Nephron (organoid): ENCODE results near the gene ZNF407.

Source experiments
- H3K27ac Mint-ChIP-seq, 3 experiments: 2 replicates each; pipeline ENCODE4 v1.8.0; 2020; ENCODE audit warnings: mixed read lengths in 3 of 3, mild to moderate bottlenecking in 2 of 3, moderate library complexity in 1 of 3
- H3K27me3 Mint-ChIP-seq: 2 replicates; pipeline ENCODE4 v1.8.0; 2021; ENCODE audit warnings: low read depth, mild to moderate bottlenecking, moderate library complexity, mixed read lengths
- H3K36me3 Mint-ChIP-seq: 2 replicates; pipeline ENCODE4 v1.8.0; 2020; ENCODE audit warnings: low read depth, mixed read lengths
- H3K4me1 Mint-ChIP-seq: 2 replicates; pipeline ENCODE4 v1.8.0; 2020; ENCODE audit warnings: mixed read lengths
- H3K4me3 Mint-ChIP-seq, 3 experiments: 2 replicates each; pipeline ENCODE4 v1.8.0; 2020; ENCODE audit warnings: mild to moderate bottlenecking in 3 of 3, mixed read lengths in 3 of 3, moderate library complexity in 2 of 3
- H3K9me3 Mint-ChIP-seq: 2 replicates; pipeline ENCODE4 v1.8.0; 2020; ENCODE audit warnings: mixed read lengths
- TF ChIP-seq, protein P1 (sequence below), 3 experiments: fragments of 200-600 bp; sonication (generic); IDR thresholded peaks; one replicate each; pipeline ENCODE4 v1.5.0; 2021; ENCODE audit warnings: antibody characterized with exemption in 3 of 3; ENCODE audit not compliant: unreplicated experiment in 3 of 3

Gene ZNF407

DNA sequence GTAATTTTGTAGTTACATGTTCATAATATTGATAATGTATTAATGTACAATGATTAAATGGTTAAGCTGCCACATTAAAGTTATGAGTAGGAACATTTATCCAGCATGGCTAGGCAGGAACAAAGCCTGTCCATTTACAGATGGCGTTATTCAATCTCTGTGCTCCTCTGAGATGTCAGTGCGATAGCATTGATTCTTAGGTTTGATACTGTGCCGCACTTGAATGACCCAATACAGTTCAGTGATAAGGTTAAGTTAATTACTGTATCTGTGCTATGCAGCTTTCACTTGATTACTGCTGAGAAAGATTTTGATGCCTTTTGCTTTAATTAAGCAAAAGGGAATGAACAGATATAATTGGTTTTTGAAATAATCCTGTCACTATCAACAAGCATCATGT lies 111.8 kb downstream of the ZNF407 start:
- TF ChIP-seq, protein P1, sequence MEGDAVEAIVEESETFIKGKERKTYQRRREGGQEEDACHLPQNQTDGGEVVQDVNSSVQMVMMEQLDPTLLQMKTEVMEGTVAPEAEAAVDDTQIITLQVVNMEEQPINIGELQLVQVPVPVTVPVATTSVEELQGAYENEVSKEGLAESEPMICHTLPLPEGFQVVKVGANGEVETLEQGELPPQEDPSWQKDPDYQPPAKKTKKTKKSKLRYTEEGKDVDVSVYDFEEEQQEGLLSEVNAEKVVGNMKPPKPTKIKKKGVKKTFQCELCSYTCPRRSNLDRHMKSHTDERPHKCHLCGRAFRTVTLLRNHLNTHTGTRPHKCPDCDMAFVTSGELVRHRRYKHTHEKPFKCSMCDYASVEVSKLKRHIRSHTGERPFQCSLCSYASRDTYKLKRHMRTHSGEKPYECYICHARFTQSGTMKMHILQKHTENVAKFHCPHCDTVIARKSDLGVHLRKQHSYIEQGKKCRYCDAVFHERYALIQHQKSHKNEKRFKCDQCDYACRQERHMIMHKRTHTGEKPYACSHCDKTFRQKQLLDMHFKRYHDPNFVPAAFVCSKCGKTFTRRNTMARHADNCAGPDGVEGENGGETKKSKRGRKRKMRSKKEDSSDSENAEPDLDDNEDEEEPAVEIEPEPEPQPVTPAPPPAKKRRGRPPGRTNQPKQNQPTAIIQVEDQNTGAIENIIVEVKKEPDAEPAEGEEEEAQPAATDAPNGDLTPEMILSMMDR (IDR thresholded peaks at IDR 0.05; ENCODE audit: unreplicated experiment in 3 of 3): no peak
- H3K27me3 Mint-ChIP-seq: no peaks in the 10 kb centered on the region
- no peaks in the 10 kb centered on the region for H3K9me3 Mint-ChIP-seq
- no peaks in the 10 kb centered on the region for H3K4me1 Mint-ChIP-seq
- H3K36me3 Mint-ChIP-seq: no peaks in the 10 kb centered on the region
- no peak overlapping the region for H3K4me3 Mint-ChIP-seq
- H3K27ac Mint-ChIP-seq: no peak overlapping the region

DNA sequence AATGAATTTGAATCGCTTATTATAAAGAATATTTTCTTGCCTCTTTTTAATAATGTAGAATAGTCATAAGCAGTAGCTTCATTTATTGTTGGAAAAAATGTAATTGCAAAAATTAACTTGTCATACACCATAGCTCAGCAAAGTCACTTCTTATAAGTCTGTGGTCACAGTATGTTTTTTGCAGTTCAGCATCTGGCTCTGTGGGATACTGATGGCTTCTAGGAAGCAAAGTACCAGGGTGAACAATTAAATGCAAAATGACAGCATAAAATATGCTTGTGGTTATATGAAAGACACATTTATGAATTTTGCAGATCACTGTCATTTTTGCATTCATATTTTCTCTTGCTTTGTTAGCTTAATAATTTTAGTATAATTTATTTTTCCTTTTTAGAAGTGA lies 116.5 kb downstream of the ZNF407 start:
- Mint-ChIP-seq H3K27me3 (no peaks in the 10 kb centered on the region), H3K4me1 (no peaks in the 10 kb centered on the region), H3K36me3 (no peaks in the 10 kb centered on the region), H3K4me3 (no peak overlapping the region), H3K9me3 (no peaks in the 10 kb centered on the region), H3K27ac (no peak overlapping the region)
- TF ChIP-seq, protein P1 (IDR thresholded peaks at IDR 0.05; ENCODE audit: unreplicated experiment in 3 of 3): no peak

- H3K27me3 Mint-ChIP-seq: no peaks in the 10 kb centered on the region
- no peaks in the 10 kb centered on the region for H3K36me3 Mint-ChIP-seq
- H3K9me3 Mint-ChIP-seq: no peaks in the 10 kb centered on the region
- H3K4me1 Mint-ChIP-seq: no peaks in the 10 kb centered on the region
- TF ChIP-seq, protein P1 (IDR thresholded peaks at IDR 0.05; ENCODE audit: unreplicated experiment in 3 of 3): no peak
- no peak overlapping the region for H3K4me3 Mint-ChIP-seq
- H3K27ac Mint-ChIP-seq: peak overlapping the region in 1 of 3 experiments; percentile 29
Measured at GRCh38 chr18:74714791-74715190, 117.1 kb downstream of the ZNF407 start.

DNA sequence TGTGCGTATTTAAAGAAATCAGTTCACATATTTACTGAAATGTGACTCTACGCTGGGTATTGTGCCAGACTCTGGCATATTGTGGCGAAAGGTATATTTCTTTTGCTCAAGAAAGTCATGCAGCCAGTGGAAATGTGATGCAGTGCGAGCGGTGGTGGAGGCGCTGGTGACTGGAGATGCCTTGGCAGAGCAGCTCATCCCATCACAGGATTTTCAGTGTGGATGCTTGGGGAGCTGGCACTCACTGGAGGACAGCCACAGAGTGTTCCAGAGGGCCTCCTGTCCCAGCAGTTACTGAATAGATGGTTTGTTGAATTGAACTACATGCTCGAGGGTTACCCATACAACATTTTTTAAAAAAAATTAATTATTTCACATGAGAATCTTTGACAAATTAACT lies 117.6 kb downstream of the ZNF407 start:
- Mint-ChIP-seq H3K36me3 (peaks cover 2% of the 10 kb centered on the region), H3K4me1 (no peaks in the 10 kb centered on the region)
- TF ChIP-seq, protein P1 (IDR thresholded peaks at IDR 0.05; ENCODE audit: unreplicated experiment in 3 of 3): no peak

GRCh38 chr18:74715865-74716712 lies 118.4 kb downstream of the ZNF407 start:
- Mint-ChIP-seq H3K4me3 (no peak overlapping the region), H3K27ac (peak overlapping the region in 1 of 3 experiments; percentile 29), H3K27me3 (no peaks in the 10 kb centered on the region), H3K36me3 (peaks cover 6% of the 10 kb centered on the region), H3K9me3 (peaks cover 7% of the 10 kb centered on the region), H3K4me1 (no peaks in the 10 kb centered on the region)
- TF ChIP-seq, protein P1 (IDR thresholded peaks at IDR 0.05; ENCODE audit: unreplicated experiment in 3 of 3): no peak

More for the DNA sequence above, 117.6 kb downstream of the ZNF407 start:
- peak overlapping the region in 1 of 3 experiments; percentile 29 for H3K27ac Mint-ChIP-seq
- H3K27me3 Mint-ChIP-seq: no peaks in the 10 kb centered on the region
- peaks cover 4% of the 10 kb centered on the region for H3K9me3 Mint-ChIP-seq
- no peak overlapping the region for H3K4me3 Mint-ChIP-seq

DNA sequence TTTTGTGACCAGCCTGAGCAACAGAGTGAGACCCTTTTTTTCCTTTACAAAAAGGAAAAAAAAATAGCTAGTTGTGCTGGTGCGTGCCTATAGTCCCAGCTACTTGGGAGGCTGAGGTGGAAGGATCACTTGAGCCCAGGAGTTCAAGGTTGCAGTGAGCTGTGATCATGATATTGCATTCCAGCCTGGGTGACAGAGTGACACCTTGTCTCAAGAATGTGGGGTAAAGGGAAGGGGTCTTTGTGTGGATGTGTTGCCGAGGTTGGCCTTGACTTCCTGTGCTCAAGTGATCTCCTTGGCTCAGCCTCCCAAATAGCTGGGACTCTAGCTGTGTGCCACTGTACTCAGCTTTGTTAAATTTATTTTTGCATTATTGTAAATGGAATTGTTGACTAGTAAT lies 120.6 kb downstream of the ZNF407 start:
- no peaks in the 10 kb centered on the region for H3K27me3 Mint-ChIP-seq
- H3K36me3 Mint-ChIP-seq: peaks cover 6% of the 10 kb centered on the region
- H3K4me1 Mint-ChIP-seq: no peaks in the 10 kb centered on the region
- peaks cover 13% of the 10 kb centered on the region for H3K9me3 Mint-ChIP-seq
- no peak overlapping the region for H3K4me3 Mint-ChIP-seq
- no peak overlapping the region for H3K27ac Mint-ChIP-seq
- TF ChIP-seq, protein P1 (IDR thresholded peaks at IDR 0.05; ENCODE audit: unreplicated experiment in 3 of 3): no peak
